Measurements from ENCODE around the gene ATN1. TPM values are rescaled to one million over a fixed set of nuclear protein-coding genes. Genes with fewer than 3 reads are reported as not detected.

The ATN1 gene
- total RNA-seq, 2 experiments from 2014 or later = 31.0 to 31.3 TPM

- no peak for DNase-seq
- Mint-ChIP-seq H3K9me3 (no peaks in the 10 kb centered on the region), H3K4me1 (peaks cover 49% of the 10 kb centered on the region), H3K27me3 (no peaks in the 10 kb centered on the region), H3K36me3 (peaks cover 19% of the 10 kb centered on the region), H3K27ac (peak overlapping the region; percentile 99), H3K4me3 (peak overlapping the region; percentile 95)
- POLR2A ChIA-PET = interaction anchor here (1.0 to 21.6 kb wide), 5 partner anchors 9 to 173 kb away, joined by 4 to 1055 read pairs (median 27); partner anchors contain the start of genes C12orf57, RNU7-1 and TPI1
- no peak for ATAC-seq (ENCODE audit: low read depth)
Measured at GRCh38 chr12:6935371-6936193, 7.8 kb downstream of the ATN1 start.

- Mint-ChIP-seq H3K27ac (peak overlapping the region; percentile 99), H3K9me3 (no peaks in the 10 kb centered on the region), H3K4me3 (peak overlapping the region; percentile 95), H3K27me3 (no peaks in the 10 kb centered on the region), H3K36me3 (peaks cover 19% of the 10 kb centered on the region), H3K4me1 (peaks cover 45% of the 10 kb centered on the region)
- POLR2A ChIA-PET = interaction anchor here (0.7 to 21.6 kb wide), 10 partner anchors 8 to 172 kb away, joined by 3 to 1055 read pairs (median 19); partner anchors contain the start of genes ATN1, C12orf57, CDCA3 and RNU7-1
- no peak for ATAC-seq (ENCODE audit: low read depth)
- no peak for DNase-seq
Measured at GRCh38 chr12:6936194-6936635, 8.5 kb downstream of the ATN1 start.

GRCh38 chr12:6936636-6937480, 9.1 kb downstream of the ATN1 start:
- POLR2A ChIA-PET = interaction anchor here (0.6 to 21.6 kb wide), 17 partner anchors 8 to 251 kb away, joined by 3 to 1055 read pairs (median 13); partner anchors contain the start of genes ATN1, C1RL, CDCA3 and COPS7A
- Mint-ChIP-seq H3K27me3 (no peaks in the 10 kb centered on the region), H3K36me3 (peaks cover 19% of the 10 kb centered on the region), H3K27ac (peak overlapping the region; percentile 99), H3K4me1 (peaks cover 45% of the 10 kb centered on the region), H3K9me3 (no peaks in the 10 kb centered on the region), H3K4me3 (peak overlapping the region; percentile 95)
- DNase-seq = peak; percentile 67
- ATAC-seq (ENCODE audit: low read depth) = peak; percentile 32

- Mint-ChIP-seq H3K4me3 (peak overlapping the region; percentile 95), H3K9me3 (no peaks in the 10 kb centered on the region), H3K27ac (peak overlapping the region; percentile 99), H3K36me3 (peaks cover 19% of the 10 kb centered on the region), H3K4me1 (peaks cover 44% of the 10 kb centered on the region), H3K27me3 (no peaks in the 10 kb centered on the region)
- POLR2A ChIA-PET = interaction anchor here (0.5 to 21.6 kb wide), 22 partner anchors 9 to 252 kb away, joined by 3 to 1055 read pairs (median 10); partner anchors contain the start of genes ATN1, C1RL, CDCA3 and COPS7A
- DNase-seq = peak; percentile 90
- peak; percentile 92 for ATAC-seq (ENCODE audit: low read depth)
Measured at GRCh38 chr12:6937481-6938352, 10.0 kb downstream of the ATN1 start.

- peak overlapping the region; percentile 95 for H3K4me3 Mint-ChIP-seq
- H3K36me3 Mint-ChIP-seq = peaks cover 19% of the 10 kb centered on the region
- H3K27me3 Mint-ChIP-seq = no peaks in the 10 kb centered on the region
- no peaks in the 10 kb centered on the region for H3K9me3 Mint-ChIP-seq
- POLR2A ChIA-PET = interaction anchor here (0.5 to 21.6 kb wide), 21 partner anchors 8 to 214 kb away, joined by 3 to 1055 read pairs (median 10); partner anchors contain the start of genes ATN1, C1RL, CDCA3 and COPS7A
- peaks cover 40% of the 10 kb centered on the region for H3K4me1 Mint-ChIP-seq
- H3K27ac Mint-ChIP-seq = peak overlapping the region; percentile 99
- DNase-seq (no peak), ATAC-seq (ENCODE audit: low read depth) (no peak)
Measured at GRCh38 chr12:6938353-6939190, 10.8 kb downstream of the ATN1 start.

DNA sequence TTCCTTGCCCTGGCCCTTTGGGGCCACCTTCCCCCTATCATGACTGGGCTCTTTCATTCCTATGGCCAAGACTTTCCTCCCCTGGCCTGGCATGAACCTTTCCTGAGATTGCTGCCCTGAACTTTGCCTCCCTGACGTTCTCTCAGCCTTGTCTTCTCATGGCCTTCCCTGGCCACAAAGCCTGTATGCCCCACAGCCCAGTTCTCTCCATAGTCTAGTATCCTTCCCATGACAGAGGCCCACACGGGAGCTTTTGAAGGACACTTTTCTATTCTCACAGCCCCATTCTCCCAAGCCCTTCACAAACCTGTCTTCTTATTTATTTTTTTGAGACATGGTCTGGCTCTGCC, 11.4 kb downstream of the ATN1 start:
- peaks cover 15% of the 10 kb centered on the region for H3K36me3 Mint-ChIP-seq
- peak overlapping the region; percentile 86 for H3K27ac Mint-ChIP-seq
- no peak overlapping the region for H3K4me3 Mint-ChIP-seq
- ATAC-seq (ENCODE audit: low read depth) = no peak
- no peaks in the 10 kb centered on the region for H3K27me3 Mint-ChIP-seq
- H3K9me3 Mint-ChIP-seq = no peaks in the 10 kb centered on the region
- no peak for DNase-seq
- POLR2A ChIA-PET = interaction anchor here (0.8 to 21.6 kb wide), 5 partner anchors 14 to 67 kb away, joined by 4 to 1055 read pairs (median 26); partner anchors contain the start of genes ENO2 and SPSB2
- peaks cover 37% of the 10 kb centered on the region for H3K4me1 Mint-ChIP-seq

DNA sequence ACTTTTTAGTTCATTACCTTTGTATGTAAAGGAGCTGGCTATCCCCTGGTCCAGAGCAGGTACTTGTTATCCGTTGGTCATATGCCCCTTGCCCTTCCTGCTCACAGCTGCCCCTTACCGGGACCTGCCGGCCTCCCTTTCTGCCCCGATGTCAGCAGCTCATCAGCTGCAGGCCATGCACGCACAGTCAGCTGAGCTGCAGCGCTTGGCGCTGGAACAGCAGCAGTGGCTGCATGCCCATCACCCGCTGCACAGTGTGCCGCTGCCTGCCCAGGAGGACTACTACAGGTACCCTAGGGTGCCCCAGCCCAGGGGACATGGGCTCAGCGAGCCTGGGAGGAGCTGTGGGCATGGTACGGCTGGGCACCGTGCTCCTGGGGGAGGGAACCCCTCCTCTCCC, 13.5 kb downstream of the ATN1 start:
- H3K4me1 Mint-ChIP-seq = peaks cover 35% of the 10 kb centered on the region
- no peaks in the 10 kb centered on the region for H3K27me3 Mint-ChIP-seq
- ATAC-seq (ENCODE audit: low read depth) (no peak), DNase-seq (no peak)
- no peak overlapping the region for H3K4me3 Mint-ChIP-seq
- no peaks in the 10 kb centered on the region for H3K9me3 Mint-ChIP-seq
- no peak overlapping the region for H3K27ac Mint-ChIP-seq
- H3K36me3 Mint-ChIP-seq = peaks cover 9% of the 10 kb centered on the region
- POLR2A ChIA-PET = interaction anchor here (21.6 kb wide), 1 partner anchor 19 kb away, joined by 1055 read pairs; no protein-coding TSS in a partner anchor

DNA sequence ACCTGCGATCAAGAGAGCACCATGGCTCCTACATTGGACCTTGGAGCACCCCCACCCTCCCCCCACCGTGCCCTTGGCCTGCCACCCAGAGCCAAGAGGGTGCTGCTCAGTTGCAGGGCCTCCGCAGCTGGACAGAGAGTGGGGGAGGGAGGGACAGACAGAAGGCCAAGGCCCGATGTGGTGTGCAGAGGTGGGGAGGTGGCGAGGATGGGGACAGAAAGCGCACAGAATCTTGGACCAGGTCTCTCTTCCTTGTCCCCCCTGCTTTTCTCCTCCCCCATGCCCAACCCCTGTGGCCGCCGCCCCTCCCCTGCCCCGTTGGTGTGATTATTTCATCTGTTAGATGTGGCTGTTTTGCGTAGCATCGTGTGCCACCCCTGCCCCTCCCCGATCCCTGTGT, 14.0 kb downstream of the ATN1 start:
- no peak for DNase-seq
- ATAC-seq (ENCODE audit: low read depth) = no peak
- Mint-ChIP-seq H3K4me3 (no peak overlapping the region), H3K9me3 (no peaks in the 10 kb centered on the region), H3K4me1 (peaks cover 33% of the 10 kb centered on the region), H3K27me3 (no peaks in the 10 kb centered on the region), H3K36me3 (peaks cover 4% of the 10 kb centered on the region), H3K27ac (no peak overlapping the region)
- POLR2A ChIA-PET = interaction anchor here (3.3 to 21.6 kb wide), 2 partner anchors 15 to 19 kb away, joined by 64 to 1055 read pairs; partner anchors contain the start of gene ATN1

GRCh38 chr12:6942331-6942665, 14.5 kb downstream of the ATN1 start:
- ATAC-seq (ENCODE audit: low read depth) = no peak
- no peak overlapping the region for H3K4me3 Mint-ChIP-seq
- peaks cover 3% of the 10 kb centered on the region for H3K36me3 Mint-ChIP-seq
- H3K27ac Mint-ChIP-seq = peak overlapping the region; percentile 94
- H3K4me1 Mint-ChIP-seq = peaks cover 34% of the 10 kb centered on the region
- no peaks in the 10 kb centered on the region for H3K27me3 Mint-ChIP-seq
- H3K9me3 Mint-ChIP-seq = no peaks in the 10 kb centered on the region
- POLR2A ChIA-PET = interaction anchor here (3.3 to 21.6 kb wide), 4 partner anchors 16 to 168 kb away, joined by 40 to 1055 read pairs (median 90); partner anchors contain the start of genes ATN1, C1RL and TPI1
- no peak for DNase-seq

- H3K4me1 Mint-ChIP-seq = peaks cover 38% of the 10 kb centered on the region
- H3K9me3 Mint-ChIP-seq = no peaks in the 10 kb centered on the region
- H3K4me3 Mint-ChIP-seq = peak overlapping the region; percentile 97
- H3K36me3 Mint-ChIP-seq = peaks cover 3% of the 10 kb centered on the region
- no peaks in the 10 kb centered on the region for H3K27me3 Mint-ChIP-seq
- POLR2A ChIA-PET = interaction anchor here (0.7 to 21.6 kb wide), 35 partner anchors 8 to 472 kb away, joined by 3 to 1055 read pairs (median 6); partner anchors contain the start of genes ATN1, C1RL, CDCA3 and CLSTN3
- ATAC-seq (ENCODE audit: low read depth) = peak; percentile 52
- H3K27ac Mint-ChIP-seq = peak overlapping the region; percentile 94
- peak; percentile 60 for DNase-seq
Measured at GRCh38 chr12:6943389-6943721, 15.6 kb downstream of the ATN1 start.

- Mint-ChIP-seq H3K4me3 (peak within 1 kb of the TSS; percentile 97), H3K4me1 (peaks cover 43% of the 10 kb centered on the region), H3K27me3 (no peaks in the 10 kb centered on the region), H3K27ac (peak within 1 kb of the TSS; percentile 94), H3K36me3 (peaks cover 3% of the 10 kb centered on the region), H3K9me3 (no peaks in the 10 kb centered on the region)
- POLR2A ChIA-PET = interaction anchor here (0.6 to 21.6 kb wide), 37 partner anchors 9 to 473 kb away, joined by 3 to 1055 read pairs (median 6); partner anchors contain the start of genes ATN1, C1RL, CDCA3 and CLSTN3
- DNase-seq (peak; percentile 79), ATAC-seq (ENCODE audit: low read depth) (peak; percentile 61)
Measured at GRCh38 chr12:6943722-6944380, 16.1 kb downstream of the ATN1 start, which contains the start of the genes C12orf57 and RNU7-1. TSS of gene C12orf57 (plus strand) at chr12:6944022. CDS start at chr12:6944122, 100 bp downstream. TSS of gene RNU7-1 (plus strand) at chr12:6943816.

Measured in activated naive CD8-positive, alpha-beta T cell treated with anti-CD3 and anti-CD28 coated beads, Interleukin-2, amount 10 ng/mL, durations not matched to agents 7 days and 5 days (primary cell).